Ovary (tissue), 3 donors: Measurements from ENCODE around the gene FLCN.

Source experiments
- EP300 ChIP-seq: sonication (generic); formaldehyde crosslinking; IDR thresholded peaks from one replicate; pipeline ENCODE4 v1.6.1; 2017; ENCODE audit warnings: antibody characterized with exemption
- POLR2A ChIP-seq: fragments of 450-650 bp; IDR thresholded peaks from one replicate; pipeline ENCODE4 v1.6.1; 2017; ENCODE audit warnings: antibody characterized with exemption, mild to moderate bottlenecking, moderate library complexity
- TF ChIP-seq, protein P1 (sequence below), 3 donors: fragments of 450-650 bp in 2 of 3; fragments of 200-600 bp in 1 of 3; IDR thresholded peaks; one replicate each; pipeline versions ENCODE4 v1.5.1 to v1.8.0; 2016 to 2022; ENCODE audit warnings: antibody characterized with exemption in 3 of 3, mild to moderate bottlenecking in 1 of 3
- donor health status: DM: no; HTN: no; CAD: no.

DNA sequence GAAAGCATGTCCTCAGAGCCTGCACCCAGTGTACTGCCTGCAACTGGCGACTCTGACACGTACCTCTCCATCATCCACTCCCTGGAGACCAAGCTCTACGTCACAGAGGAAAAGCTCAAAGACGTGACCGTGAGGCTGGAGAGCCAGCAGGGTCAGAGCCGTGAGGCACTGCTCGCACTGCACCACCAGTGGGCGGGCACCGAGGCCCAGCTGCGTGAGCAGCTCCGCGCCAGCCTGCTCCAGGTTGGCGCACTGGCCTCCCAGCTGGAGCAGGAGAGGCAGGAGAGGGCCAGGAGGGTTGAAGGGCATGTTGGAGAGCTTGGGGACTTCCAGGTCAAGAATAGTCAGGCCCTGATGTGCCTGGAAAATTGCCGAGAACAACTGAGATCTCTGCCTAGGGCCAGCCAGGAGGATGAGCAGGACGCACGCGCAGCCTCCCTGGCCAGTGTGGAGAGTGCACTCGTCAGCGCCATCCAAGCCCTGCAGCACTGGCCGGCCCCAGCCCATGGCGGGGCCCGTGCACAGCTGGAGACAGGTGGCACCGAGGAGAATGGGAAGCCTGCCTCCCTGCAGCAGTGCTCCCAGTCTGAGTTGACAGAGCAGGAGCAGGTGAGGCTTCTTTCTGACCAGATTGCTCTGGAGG lies 71.2 kb downstream of the FLCN start:
- TF ChIP-seq, protein P1, sequence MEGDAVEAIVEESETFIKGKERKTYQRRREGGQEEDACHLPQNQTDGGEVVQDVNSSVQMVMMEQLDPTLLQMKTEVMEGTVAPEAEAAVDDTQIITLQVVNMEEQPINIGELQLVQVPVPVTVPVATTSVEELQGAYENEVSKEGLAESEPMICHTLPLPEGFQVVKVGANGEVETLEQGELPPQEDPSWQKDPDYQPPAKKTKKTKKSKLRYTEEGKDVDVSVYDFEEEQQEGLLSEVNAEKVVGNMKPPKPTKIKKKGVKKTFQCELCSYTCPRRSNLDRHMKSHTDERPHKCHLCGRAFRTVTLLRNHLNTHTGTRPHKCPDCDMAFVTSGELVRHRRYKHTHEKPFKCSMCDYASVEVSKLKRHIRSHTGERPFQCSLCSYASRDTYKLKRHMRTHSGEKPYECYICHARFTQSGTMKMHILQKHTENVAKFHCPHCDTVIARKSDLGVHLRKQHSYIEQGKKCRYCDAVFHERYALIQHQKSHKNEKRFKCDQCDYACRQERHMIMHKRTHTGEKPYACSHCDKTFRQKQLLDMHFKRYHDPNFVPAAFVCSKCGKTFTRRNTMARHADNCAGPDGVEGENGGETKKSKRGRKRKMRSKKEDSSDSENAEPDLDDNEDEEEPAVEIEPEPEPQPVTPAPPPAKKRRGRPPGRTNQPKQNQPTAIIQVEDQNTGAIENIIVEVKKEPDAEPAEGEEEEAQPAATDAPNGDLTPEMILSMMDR (IDR thresholded peaks at IDR 0.05) = no peak
- TF ChIP-seq POLR2A (no peak), EP300 (no peak)
